Posterior cingulate gyrus (tissue), 11 donors: ENCODE data around the gene CD244.

Source experiments
- DNase-seq, 10 donors: peaks; one replicate each; pipeline versions ENCODE4 v3.0.0 to v3.0.0-alpha.2; 2020 to 2021; ENCODE audit warnings: mixed read lengths in 3 of 10
- intact Hi-C: fragments of 100-400 bp; cut with DNase I; formaldehyde crosslinking; loops from one replicate; pipeline ENCODE4 v1.15.1; 2023

Gene CD244

GRCh38 chr1:160850993-160851392 lies 11.7 kb downstream of the CD244 start:
- DNase-seq, result peak in 1 of 10 donors; percentile 8
- intact Hi-C loops, result no loop called here

- no peak for DNase-seq
- intact Hi-C loops, result no loop called here
These were observed 12.1 kb downstream of the CD244 start for GRCh38 chr1:160850541-160850940.

- intact Hi-C loops, result no loop called here
- peak in 1 of 10 donors; percentile 49 for DNase-seq
These were observed 16.4 kb downstream of the CD244 start for GRCh38 chr1:160846281-160846680.

GRCh38 chr1:160844447-160845232 lies 18.0 kb downstream of the CD244 start:
- intact Hi-C loops, result no loop called here
- peak in 1 of 10 donors; percentile 36 for DNase-seq

GRCh38 chr1:160841079-160841478 lies 21.6 kb downstream of the CD244 start:
- intact Hi-C loops, result no loop called here
- peak in 1 of 10 donors; percentile 9 for DNase-seq

DNA sequence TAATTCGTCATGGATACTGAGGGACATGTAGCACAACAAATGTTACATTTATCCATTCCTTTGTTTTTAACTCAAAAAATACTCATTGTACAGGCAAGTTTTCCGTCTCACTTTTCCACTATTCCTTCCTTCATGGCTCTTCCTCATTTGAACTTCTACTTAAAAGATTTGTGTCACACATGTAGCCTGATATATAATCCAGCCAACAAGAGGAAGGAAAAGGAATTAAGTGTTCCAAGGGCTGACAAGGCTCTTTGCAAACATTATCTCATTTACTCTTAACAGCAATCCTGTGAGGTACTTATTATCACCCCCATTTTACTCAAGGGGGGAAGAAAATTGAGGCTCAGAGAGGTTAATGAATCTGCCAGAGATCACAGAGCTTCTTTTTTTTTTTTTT lies 22.9 kb downstream of the CD244 start:
- DNase-seq, result no peak
- intact Hi-C loops, result loop anchor here (5.0 kb wide), 1 partner anchor 113 kb away; the partner anchor contains the start of gene ITLN2

GRCh38 chr1:160838888-160839287 lies 23.8 kb downstream of the CD244 start:
- intact Hi-C loops, result loop anchor here (5.0 kb wide), 1 partner anchor 113 kb away; the partner anchor contains the start of gene ITLN2

DNA sequence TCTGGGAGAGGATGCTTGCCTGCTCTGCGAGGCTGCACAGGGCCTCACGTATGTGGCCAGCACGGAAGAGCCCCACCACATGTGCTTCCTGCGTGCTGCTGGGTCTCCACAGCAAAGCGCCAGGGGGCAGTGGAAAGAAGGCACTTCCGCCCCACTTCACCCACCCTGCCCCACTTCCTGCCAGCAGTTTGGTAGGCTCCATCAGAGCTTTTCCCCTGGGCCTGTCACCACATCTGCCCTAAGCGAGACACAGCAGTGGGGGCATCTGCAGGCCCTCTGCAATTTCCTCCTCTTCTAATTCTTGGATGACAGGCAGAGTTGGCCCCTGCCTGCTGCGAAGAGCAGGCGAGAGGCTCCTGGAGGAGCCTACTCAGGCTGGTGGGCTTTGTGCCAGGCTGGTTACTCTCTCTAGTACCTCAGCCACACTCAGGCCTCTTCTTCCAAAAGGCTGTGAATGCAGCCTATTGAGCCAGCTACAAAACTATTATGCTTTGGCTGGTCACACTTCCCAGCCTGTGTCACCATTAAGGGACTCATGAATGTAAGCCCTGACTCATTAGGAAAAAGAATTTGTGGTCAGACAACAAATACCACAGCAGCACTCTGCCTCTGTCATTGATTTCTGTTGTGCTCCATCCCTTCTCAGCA lies 25.0 kb downstream of the CD244 start:
- intact Hi-C loops, result loop anchor here (5.0 kb wide), 1 partner anchor 115 kb away; the partner anchor contains the start of gene ITLN2
- DNase-seq, result peak in 1 of 10 donors; percentile 19

More at GRCh38 chr1:160838888-160839287, 23.8 kb downstream of the CD244 start:
- DNase-seq, result no peak

DNA sequence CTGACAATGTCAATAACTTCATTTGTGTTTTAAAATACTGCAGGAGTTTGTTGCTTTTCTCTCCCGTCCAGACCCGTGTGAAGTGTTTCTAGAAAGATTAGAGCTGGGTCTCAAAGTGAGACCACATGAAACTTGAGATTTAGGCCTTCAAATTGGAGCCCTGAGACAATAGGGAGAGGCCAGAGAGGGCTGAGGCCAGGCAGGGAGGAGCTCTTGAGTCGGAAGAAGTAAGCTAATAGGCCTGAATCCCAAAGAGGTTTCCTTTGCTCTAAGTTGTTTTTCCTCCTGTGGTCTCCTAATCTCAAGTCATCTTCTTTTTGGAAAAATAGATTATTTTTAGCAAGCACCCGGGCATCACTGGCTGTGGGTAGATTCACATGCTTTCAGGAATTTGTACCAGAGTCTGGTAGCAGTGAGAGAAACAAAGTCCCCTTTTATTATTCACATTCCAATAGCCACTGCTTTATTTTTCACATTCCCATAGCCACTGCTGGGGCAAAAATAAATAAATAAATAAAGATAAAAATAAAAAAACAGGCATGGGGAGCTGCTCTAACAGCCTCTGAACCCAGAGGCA lies 25.6 kb downstream of the CD244 start:
- DNase-seq, result no peak
- intact Hi-C loops, result loop anchor here (5.0 kb wide), 1 partner anchor 115 kb away; the partner anchor contains the start of gene ITLN2

DNA sequence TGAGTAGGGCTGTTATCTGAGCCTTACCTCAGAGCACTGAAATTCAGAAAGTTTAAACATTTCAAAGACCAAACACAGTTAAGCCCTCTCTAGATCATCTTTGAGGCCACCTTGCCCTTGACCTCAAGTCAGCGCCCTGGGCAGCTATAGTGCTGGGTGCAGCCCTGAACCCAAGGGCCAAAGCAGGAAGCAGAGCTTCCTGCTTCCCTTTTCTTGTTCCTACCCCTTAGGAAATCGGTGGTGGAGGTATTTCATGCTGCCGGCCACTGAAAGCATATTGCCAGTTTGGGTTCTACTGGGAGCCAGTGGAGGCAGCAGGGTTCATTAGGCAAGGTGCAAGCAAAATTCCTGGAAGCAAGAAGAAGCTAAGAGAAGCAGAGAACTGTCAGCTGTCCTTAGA lies 26.1 kb downstream of the CD244 start:
- DNase-seq, result peak in 1 of 10 donors; percentile 31
- intact Hi-C loops, result loop anchor here (5.0 kb wide), 1 partner anchor 116 kb away; the partner anchor contains the start of gene ITLN2

DNA sequence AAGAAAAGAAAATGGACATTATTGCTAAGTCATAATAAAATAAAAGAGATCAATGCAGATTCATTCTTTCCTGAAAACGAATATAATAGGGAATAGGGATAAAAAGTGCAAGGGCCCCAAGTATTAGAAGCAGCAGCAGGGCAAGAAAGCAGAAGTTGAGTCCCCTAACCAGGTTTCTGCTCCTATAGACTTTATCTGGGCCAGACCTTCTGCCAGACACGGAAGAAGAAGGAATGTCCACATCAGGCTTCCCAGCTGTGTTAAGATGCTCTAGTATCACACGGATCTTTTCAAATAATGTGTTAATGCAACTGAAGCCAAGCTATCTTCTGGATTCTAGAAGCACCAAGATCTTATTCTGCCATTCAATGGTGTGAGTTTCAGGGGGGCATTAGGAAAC lies 26.9 kb downstream of the CD244 start:
- intact Hi-C loops, result loop anchor here (5.0 kb wide), 1 partner anchor 117 kb away; the partner anchor contains the start of gene ITLN2
- DNase-seq, result no peak

DNA sequence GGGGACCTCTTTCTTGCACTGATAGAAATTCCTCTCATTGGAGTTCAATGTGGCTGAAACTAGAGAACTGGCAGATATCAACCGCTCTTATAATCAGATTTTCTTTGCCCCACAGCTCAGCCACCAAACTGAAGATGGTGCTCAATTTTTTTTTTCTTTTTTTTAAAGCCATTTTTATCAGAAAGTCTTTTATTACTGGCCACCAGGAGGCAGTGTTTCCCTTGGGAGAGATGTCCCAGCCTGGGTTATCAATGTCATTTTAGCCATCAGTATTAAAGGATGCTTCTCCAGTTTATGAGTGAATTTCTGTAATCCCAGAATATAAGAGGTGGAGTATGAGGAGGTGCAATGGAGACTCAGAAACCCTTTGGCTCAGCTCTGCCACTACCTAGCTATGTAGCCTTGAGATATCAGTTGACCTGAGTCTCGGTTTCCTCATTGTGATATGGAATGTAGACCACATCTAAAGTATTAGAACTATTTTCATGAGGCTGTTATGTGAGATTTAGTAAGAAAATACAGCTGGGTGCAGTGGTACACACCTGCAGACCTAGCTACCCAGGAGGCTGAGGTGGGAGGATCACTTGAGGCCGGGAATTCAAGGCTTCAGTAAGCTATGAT lies 27.6 kb downstream of the CD244 start:
- peak in 1 of 10 donors; percentile 31 for DNase-seq
- intact Hi-C loops, result loop anchor here (5.0 kb wide), 1 partner anchor 117 kb away; the partner anchor contains the start of gene ITLN2

GRCh38 chr1:160830321-160831153 lies 32.1 kb downstream of the CD244 start:
- intact Hi-C loops, result no loop called here

GRCh38 chr1:160829766-160830165 lies 32.9 kb downstream of the CD244 start:
- intact Hi-C loops, result no loop called here
- DNase-seq, result no peak

More at GRCh38 chr1:160830321-160831153, 32.1 kb downstream of the CD244 start:
- peak in 2 of 10 donors; percentile 22 to 40 for DNase-seq

DNA sequence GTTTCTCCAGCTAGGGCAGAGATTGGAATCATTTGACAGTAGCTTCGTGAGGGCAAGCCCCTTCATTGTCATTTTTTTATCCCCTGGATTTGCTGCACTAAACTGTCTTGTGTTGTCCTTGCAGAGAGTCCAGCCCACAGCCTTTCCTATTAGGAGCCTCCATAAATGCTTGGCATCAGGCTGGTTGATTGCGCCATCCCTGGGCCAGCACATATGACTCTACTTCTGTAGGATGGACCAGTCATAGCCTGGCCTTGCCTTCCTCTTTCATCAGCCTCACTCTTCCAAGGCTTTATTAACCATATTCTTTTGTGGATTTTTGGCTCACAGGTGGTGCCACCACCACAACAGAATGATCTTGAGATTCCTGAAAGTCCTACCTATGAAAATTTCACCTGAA lies 35.3 kb downstream of the CD244 start:
- intact Hi-C loops, result no loop called here
- DNase-seq, result no peak

DNA sequence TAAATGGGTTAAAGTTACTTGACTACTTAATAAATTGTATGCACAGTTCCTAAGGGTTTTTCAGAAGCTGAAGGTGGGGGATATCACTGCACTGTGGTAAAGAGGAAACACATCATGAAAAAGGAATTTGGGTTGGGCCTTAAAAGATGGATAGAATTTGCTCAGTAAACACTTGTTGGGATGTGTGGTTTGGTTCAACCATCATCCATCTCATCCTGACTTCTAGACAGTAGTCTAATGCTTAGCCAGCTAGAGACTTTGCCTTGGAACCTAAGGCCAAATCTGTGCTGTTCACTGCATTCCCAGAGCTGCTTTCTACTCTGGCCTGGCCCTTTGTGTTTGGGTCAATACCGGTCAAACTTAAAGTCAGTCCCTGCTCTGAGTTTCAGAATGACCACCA lies 36.1 kb downstream of the CD244 start:
- intact Hi-C loops, result no loop called here
- DNase-seq, result no peak

DNA sequence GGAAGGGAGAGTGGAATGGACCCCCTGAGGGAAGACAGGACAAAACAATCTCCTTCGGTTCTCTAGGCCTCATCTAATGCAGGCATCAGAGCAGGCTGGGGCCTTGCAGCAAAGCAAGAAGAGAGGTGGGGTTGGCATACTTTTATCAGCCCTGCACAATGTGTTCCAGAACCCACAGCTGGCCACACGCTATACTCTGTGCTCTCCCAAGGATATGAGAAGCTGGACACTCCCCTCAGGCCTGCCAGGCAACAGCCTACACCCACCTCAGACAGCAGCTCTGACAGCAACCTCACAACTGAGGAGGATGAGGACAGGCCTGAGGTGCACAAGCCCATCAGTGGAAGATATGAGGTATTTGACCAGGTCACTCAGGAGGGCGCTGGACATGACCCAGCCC lies 39.4 kb downstream of the CD244 start:
- DNase-seq, result no peak
- intact Hi-C loops, result no loop called here

GRCh38 chr1:160821627-160822026 lies 41.1 kb downstream of the CD244 start:
- intact Hi-C loops, result no loop called here
- DNase-seq, result no peak

DNA sequence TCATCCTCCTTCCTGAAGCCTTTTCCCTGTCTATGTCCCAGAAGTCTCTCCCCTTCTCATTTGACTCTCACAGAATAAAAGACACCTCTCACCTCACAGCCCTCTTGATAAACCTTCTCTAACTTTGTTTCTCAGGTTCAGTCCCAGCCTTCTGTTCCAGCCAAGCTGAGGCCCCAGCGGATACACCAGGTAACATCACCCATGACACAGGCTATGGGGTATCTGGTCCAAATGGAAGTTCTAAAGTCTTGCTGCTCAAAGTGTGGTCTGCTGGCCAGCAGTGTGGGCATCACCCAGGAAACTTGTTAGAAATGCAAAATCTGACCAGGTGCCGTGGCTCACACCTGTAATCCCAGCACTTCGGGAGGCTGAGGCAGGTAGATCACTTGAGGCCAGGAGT lies 43.5 kb downstream of the CD244 start:
- intact Hi-C loops, result no loop called here
- DNase-seq, result no peak
